ENCODE results near the gene FBXO42.

DNA sequence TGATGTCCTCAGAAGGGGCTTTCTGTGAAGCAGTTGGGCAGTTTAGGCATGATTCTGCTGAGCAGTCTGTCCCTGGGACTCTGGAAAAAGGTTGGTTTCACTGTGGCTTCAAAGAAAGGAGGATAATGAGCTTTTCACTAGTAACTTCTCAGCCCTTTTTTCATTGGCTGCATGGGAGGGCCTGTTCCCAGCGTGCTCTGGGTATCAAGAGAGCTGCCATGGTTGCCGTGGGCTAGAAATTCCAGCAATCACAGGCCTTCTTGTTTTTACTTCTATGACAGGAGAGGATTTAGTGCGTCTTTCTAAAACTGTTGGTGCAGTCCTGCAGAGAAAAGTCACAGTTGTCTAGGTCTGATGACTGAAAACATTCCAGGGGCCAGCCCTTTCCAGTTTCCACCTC lies 22.0 kb upstream of the FBXO42 start:
- TF ChIP-seq, protein P1, sequence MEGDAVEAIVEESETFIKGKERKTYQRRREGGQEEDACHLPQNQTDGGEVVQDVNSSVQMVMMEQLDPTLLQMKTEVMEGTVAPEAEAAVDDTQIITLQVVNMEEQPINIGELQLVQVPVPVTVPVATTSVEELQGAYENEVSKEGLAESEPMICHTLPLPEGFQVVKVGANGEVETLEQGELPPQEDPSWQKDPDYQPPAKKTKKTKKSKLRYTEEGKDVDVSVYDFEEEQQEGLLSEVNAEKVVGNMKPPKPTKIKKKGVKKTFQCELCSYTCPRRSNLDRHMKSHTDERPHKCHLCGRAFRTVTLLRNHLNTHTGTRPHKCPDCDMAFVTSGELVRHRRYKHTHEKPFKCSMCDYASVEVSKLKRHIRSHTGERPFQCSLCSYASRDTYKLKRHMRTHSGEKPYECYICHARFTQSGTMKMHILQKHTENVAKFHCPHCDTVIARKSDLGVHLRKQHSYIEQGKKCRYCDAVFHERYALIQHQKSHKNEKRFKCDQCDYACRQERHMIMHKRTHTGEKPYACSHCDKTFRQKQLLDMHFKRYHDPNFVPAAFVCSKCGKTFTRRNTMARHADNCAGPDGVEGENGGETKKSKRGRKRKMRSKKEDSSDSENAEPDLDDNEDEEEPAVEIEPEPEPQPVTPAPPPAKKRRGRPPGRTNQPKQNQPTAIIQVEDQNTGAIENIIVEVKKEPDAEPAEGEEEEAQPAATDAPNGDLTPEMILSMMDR (IDR thresholded peaks at IDR 0.05; ENCODE audit: low read length) = no peak
- TF ChIP-seq EZH2 (IDR thresholded peaks at IDR 0.05; ENCODE audit: borderline replicate concordance, low read length) = no peak

Measured in OCI-LY1 (cell line).